Ascending aorta (tissue), 2 donors: ENCODE results near the gene TMTC4. TPM values are rescaled to one million over a fixed set of nuclear protein-coding genes. Genes with fewer than 3 reads are reported as not detected.

ENCODE experiments used
- DNase-seq, 2 donors: peaks; one replicate each; pipeline ENCODE4 v3.0.0-alpha.2; 2019; ENCODE audit warnings: low spot score in 2 of 2
- H3K27ac ChIP-seq, 2 donors: fragments of 200-600 bp; sonication (generic); one replicate each; pipeline ENCODE4 v1.5.1; 2016 to 2017; ENCODE audit warnings: mild to moderate bottlenecking in 1 of 2
- H3K27me3 ChIP-seq: fragments of 200-600 bp; sonication (generic); one replicate; pipeline ENCODE4 v1.5.1; 2017
- H3K36me3 ChIP-seq, 2 donors: fragments of 200-600 bp; sonication (generic); one replicate each; pipeline ENCODE4 v1.5.1; 2016
- H3K4me1 ChIP-seq, 2 donors: fragments of 200-600 bp; sonication (generic); one replicate each; pipeline ENCODE4 v1.5.1; 2016 to 2017; ENCODE audit warnings: mild to moderate bottlenecking in 1 of 2
- H3K4me3 ChIP-seq, 2 donors: fragments of 200-600 bp; sonication (generic); one replicate each; pipeline ENCODE4 v1.5.1; 2016 to 2017; ENCODE audit warnings: mild to moderate bottlenecking in 1 of 2
- H3K9me3 ChIP-seq, 2 donors: fragments of 200-600 bp; sonication (generic); one replicate each; pipeline ENCODE4 v1.5.1; 2016
- CTCF ChIP-seq, 3 experiments: fragments of 200-600 bp in 2 of 3; fragments of 450-650 bp in 1 of 3; sonication (generic) in 2 of 3; IDR thresholded peaks; one replicate each; pipeline ENCODE4 v1.5.1; 2016 to 2019; ENCODE audit warnings: antibody characterized with exemption in 3 of 3, mild to moderate bottlenecking in 1 of 3, moderate library complexity in 1 of 3
- intact Hi-C: fragments of 100-400 bp; cut with DNase I; formaldehyde crosslinking; loops from one replicate; pipeline ENCODE4 v1.15.1; 2023
- total RNA-seq: library from RNA; depleted of rRNA; stranded (reverse); fragments of >200 nt; gene quantifications from one replicate; pipeline ENCODE4 v1.1.0, GENCODE V29; 2016

The TMTC4 gene
- total RNA-seq, 1 donor from 2014 or later, result 11.5 TPM

GRCh38 chr13:100668408-100668807, 6.2 kb downstream of the TMTC4 start:
- no peaks in the 10 kb centered on the region for H3K9me3 ChIP-seq
- intact Hi-C loops, result no loop called here
- peaks cover 22 to 28% of the 10 kb centered on the region in 2 donors for H3K36me3 ChIP-seq
- H3K27ac ChIP-seq, result no peak overlapping the region
- no peaks in the 10 kb centered on the region for H3K27me3 ChIP-seq
- no peak overlapping the region for H3K4me3 ChIP-seq
- no peak for TF ChIP-seq CTCF (IDR thresholded peaks at IDR 0.05)
- DNase-seq, result no peak
- H3K4me1 ChIP-seq, result peaks cover 1 to 4% of the 10 kb centered on the region in 2 donors

GRCh38 chr13:100667894-100668293, 6.7 kb downstream of the TMTC4 start:
- Histone ChIP-seq H3K27me3 (no peaks in the 10 kb centered on the region), H3K4me3 (no peak overlapping the region), H3K9me3 (no peaks in the 10 kb centered on the region), H3K27ac (no peak overlapping the region), H3K36me3 (peaks cover 27 to 33% of the 10 kb centered on the region in 2 donors), H3K4me1 (no peaks in the 10 kb centered on the region)
- DNase-seq, result no peak
- intact Hi-C loops, result no loop called here
- no peak for TF ChIP-seq CTCF (IDR thresholded peaks at IDR 0.05)

GRCh38 chr13:100666124-100666523, 8.5 kb downstream of the TMTC4 start:
- no peak for DNase-seq
- intact Hi-C loops, result no loop called here
- H3K27me3 ChIP-seq, result no peaks in the 10 kb centered on the region
- H3K27ac ChIP-seq, result no peak overlapping the region
- TF ChIP-seq CTCF (IDR thresholded peaks at IDR 0.05), result no peak
- H3K4me1 ChIP-seq, result no peaks in the 10 kb centered on the region
- H3K9me3 ChIP-seq, result no peaks in the 10 kb centered on the region
- peaks cover 33 to 44% of the 10 kb centered on the region in 2 donors for H3K36me3 ChIP-seq
- no peak overlapping the region for H3K4me3 ChIP-seq

- Histone ChIP-seq H3K27me3 (no peaks in the 10 kb centered on the region), H3K9me3 (no peaks in the 10 kb centered on the region), H3K27ac (no peak overlapping the region), H3K4me1 (no peaks in the 10 kb centered on the region), H3K4me3 (no peak overlapping the region), H3K36me3 (peaks cover 36 to 44% of the 10 kb centered on the region in 2 donors)
- no peak for DNase-seq
- intact Hi-C loops, result no loop called here
- no peak for TF ChIP-seq CTCF (IDR thresholded peaks at IDR 0.05)
Observed at GRCh38 chr13:100665403-100665802, 9.2 kb downstream of the TMTC4 start.

GRCh38 chr13:100664171-100664900, 10.3 kb downstream of the TMTC4 start:
- no peak overlapping the region for H3K27ac ChIP-seq
- TF ChIP-seq CTCF (IDR thresholded peaks at IDR 0.05), result no peak
- no peak overlapping the region for H3K4me3 ChIP-seq
- no peaks in the 10 kb centered on the region for H3K4me1 ChIP-seq
- no peaks in the 10 kb centered on the region for H3K27me3 ChIP-seq
- DNase-seq, result no peak
- intact Hi-C loops, result no loop called here
- no peaks in the 10 kb centered on the region for H3K9me3 ChIP-seq
- peaks cover 34 to 44% of the 10 kb centered on the region in 2 donors for H3K36me3 ChIP-seq
